NCI-H510A treated with DMSO at 0.1 percent for 48 hours (cell line): Measurements from ENCODE around the gene MINPP1.
"Not testable (repeated sequence)": the region's sequence is repeated elsewhere in the genome, so short reads cannot be mapped to it uniquely, and the experiment has no call there.

Experiments used
- DNase-seq: peaks from one replicate; lab custom pipeline; 2025; lab: John Stamatoyannopoulos, UW

The MINPP1 gene

DNA sequence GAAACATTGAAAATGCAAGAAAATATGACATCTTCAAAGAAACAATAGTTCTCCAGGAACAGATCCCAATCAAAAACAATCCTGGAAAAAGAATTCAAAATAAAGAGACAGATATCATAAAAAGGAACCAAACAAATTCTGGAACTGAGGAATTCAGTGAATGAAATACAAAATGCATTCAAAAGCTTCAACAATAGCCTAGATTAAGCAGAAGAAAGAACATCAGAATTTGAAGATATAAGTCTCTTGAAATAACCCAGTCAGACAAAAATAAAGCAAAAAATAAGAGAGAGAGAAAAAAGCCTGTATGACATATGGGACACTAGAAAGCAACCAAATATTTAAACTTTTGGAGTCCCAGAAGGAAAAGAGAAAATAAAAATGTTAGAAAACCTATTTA lies 60.3 kb downstream of the MINPP1 start:
- no peak for DNase-seq

DNA sequence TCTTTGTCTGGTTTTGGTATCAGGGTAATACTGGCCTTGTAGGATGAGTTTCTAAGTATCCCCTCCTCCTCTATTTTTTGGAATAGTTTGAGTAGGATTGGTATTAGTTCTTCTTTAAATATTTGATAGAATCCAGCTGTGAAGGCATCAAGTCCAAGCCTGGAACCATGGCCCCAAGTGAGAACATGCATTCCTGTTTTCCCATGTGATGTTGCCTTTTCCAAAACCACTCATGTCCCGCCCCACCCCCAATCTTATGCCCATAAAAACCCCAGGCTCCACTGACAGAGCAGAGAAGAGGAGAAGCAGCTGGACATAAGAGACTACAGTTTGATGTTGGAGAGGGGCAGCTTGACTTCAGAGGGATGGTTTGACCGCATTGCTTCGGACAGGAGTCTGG lies 71.2 kb downstream of the MINPP1 start:
- DNase-seq: no peak

DNA sequence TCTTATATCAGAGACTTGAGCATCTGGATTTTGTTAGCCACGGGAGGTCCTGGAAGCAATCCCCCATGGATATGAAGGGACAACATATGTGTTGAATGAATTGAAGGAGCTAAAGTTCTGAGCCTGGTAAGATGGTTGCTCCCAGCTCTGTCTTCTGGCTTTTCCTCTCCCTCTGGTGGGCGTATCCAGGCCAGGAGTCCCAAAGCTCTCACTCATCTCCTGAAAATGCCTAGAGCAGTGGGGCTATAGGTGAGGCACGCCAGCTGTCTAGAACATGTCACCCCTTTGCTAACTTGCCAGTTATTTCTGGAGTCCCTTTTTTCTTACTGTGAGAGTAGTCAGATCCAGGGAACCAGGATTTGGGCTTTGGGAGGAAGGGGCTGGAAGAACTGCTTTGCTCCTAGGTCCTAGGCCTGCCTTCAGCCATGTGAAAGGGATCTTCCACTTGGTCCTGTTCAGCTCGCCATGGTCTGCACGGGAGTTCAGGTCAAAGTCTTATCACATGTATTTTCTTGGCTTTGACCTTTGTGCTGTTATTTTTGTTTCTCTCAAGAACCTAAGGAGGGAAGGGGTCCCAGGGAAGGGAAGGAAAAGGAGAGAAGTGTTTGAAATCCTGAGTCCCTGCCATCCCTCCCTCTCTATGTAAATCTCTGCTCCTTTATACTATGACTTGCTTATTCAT lies 73.6 kb downstream of the MINPP1 start:
- no peak for DNase-seq

DNA sequence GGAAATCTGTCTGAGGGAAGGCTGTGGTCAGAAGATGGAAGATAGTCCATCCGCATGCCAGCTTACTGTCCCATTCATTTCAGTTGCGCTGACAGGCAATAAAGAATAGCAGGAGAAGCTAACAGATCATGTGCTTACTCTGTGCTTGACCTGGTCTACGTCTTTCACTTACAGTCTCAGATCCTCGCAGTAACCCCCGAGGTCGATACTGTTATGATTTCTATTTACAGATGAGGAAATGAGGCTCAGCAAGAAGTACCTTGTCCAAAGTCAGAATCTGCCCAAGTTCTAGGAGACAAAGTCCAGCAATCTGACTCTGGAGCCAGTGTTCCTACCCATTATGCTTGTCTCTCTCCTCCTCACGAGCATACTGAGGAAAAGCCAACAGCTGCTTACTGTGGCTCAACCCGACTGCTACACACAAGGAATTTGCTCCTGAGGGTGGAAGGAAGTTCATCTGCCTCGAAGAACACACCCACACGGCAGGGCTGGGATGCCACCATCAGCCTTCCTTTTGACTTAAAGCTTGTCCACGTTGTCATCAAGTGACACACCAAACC lies 74.2 kb downstream of the MINPP1 start:
- no peak for DNase-seq

DNA sequence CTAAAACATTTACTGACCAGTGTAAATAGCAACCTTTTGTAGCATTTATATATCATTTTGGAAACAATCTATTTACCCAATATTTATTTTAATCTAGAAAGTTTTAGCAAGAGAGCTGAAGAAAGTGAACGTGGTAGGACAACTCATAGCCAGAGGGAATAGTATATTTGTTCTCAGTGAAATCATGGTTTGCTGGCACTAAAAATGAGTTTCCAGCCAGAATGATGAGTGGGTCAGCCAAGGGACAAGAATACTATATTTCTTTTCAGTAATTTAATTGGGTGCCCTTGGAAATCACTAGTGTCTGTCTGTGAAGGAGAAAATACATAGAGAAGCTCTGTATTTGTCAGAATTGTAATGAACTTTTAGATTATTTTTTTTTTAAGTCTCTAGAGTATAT lies 74.9 kb downstream of the MINPP1 start:
- DNase-seq: no peak

DNA sequence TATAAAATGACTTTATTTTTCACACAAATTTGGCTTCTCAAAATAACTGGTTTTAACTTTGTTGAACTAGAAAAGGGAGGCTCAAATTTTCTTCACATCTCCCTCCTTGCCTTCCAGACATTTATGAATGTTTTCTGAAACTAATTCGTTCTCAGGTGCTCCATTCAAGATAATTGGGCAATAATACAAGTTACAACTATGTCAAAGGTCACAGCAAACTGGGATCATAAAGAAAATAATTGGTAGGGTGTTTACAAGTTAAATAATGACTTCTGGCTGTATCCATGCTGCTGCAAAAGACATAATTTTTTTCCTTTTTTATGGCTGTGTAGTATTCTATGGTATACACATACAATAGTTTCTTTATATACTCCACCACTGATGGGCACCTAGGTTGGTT lies 75.3 kb downstream of the MINPP1 start:
- no peak for DNase-seq

DNA sequence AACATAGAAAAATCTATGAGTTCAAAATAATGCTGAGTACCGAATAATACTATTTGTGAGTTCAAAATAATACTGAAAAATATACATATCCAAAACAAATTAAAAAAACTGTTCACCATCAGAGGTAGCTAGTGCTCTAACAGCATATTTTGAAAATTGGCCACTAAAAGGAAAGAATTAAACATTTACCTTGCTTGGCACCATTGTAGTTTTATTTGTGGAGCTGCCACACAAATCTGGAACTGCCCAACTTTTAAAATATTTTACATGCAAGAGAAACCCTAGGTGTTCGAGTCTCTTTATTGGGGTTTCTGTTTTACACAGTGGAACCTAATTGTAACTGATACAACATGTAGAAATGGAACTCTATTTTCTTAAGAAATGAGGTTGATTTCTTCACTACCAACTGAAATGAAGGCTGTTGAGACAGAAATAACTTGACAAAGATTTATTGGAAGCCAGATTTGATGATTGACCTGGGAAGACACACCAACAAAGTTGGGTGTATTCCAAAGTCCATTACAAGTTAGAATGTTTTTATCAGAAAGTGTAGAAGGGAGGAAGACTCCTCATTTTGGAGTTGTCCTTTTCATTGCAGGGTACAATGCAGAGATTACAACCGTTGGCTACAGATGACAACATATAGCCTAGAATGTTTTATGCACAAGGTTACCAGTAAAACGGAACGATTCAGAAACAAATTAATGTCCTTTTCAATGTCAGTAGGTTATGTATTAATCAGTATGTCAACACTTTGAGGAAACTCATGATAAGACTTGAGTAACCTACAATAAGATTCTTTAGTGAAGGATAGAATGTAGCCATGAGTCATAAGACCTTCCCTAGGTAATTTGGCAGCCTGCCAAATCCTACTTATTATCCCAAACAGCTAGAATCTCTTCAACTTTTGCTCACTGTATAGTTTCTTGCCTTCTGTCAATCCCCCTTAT lies 81.1 kb downstream of the MINPP1 start:
- DNase-seq: peak; percentile 14

DNA sequence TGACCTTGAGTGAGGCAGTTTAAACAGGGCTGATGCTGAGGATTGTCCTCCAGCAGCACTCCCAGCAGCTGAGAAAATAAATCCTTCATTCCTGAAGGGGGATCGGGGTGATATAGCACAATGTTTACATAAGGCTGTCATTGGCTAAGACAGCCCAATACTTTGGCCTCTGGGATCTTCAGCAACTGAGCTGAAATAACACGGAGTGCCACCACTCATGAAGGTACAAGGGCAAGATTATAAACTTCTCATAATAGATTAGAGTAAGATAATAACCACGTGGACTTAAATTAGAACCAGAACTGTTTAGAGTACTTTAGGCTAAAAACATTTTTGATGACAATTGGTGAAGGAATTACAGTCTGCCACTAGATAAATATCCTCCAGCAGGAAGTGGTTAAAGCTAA lies 85.0 kb downstream of the MINPP1 start:
- DNase-seq: no peak

DNA sequence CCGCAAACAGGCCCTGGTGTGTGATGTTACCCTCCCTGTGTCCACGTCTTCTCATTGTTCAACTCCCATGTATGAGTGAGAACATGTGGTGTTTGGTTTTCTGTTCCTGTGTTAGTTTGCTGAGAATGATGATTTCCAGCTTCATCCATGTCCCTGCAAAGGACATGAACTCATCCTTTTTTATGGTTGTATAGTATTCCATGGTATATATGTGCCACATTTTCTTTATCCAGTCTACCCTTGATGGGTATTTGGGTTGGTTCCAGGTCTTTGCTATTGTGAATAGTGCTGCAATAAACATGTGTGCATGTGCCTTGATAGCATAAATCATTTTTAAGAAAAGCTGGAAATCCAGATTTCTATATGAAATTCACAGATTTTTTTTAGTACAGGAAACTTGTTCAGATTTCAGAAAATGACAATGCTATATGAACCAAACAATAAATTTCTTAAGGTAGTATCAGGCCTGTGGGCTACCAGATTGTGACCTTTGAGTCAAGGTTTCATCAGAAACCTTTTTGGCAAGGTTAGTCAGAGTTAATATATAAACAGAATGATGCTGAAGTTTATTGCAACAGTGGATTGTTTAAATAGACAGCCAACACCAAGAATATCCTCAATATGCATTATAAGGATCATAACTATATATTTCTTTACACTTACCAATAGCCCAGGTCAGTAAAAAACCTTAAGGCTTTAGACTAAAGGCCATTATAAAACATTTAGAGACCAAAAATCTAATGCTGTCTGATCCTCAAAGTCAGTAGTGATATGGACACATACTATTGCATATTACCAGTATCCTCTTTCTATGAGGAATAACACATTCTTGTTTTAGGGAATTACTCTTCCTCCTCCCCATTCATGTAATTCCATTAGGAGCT lies 86.3 kb downstream of the MINPP1 start:
- no peak for DNase-seq

DNA sequence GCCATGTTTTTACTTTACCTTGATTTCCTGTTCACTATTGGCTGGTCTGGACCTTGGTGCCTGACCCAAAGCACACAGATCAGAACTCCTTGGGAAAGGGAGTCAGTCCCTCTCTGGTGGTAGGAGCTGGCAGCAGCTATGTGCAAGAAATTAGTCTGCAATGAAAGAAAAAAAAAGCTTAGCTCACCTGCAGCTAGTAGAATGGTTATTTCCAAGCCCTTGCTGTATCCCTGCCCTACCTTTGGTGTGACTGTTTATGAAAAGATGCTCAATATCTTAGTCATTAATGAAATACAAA lies 86.8 kb downstream of the MINPP1 start:
- DNase-seq: no peak

DNA sequence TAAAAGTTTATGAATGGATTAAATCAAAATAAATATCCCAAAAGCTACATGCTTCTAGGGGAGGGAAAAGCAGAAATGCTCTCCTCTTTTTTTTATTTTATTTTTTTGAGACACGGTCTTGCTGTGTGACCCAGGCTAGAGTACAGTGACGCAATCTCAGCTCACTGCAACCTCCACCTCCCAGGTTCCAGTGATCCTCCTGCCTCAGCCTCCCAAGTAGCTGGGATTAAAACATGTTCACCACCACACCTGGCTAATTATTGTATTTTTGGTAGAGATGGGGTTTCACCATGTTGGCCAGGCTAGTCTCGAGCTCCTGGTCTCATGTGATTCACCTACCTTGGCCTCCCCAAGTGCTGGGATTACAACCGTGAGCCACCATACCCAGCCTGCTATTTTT lies 88.2 kb downstream of the MINPP1 start:
- DNase-seq: not testable (repeated sequence)

DNA sequence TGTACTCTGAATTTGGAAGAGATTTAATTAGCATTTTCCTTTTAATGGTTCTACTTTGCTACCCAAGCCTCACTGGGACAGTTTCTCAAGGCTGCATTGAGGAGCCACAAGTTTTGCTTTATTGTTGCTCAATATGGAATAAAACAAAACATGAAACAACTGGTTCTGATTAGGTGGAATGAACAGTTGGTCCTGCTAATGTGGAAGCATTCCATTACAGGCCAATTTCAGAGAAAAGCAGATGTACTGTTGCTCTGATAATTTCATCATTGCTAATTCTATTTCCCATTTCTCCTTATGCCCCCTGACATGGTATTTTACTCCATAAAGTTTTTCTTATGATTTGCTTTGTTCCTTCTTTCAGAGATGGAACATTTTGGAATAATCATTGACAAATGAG lies 89.0 kb downstream of the MINPP1 start:
- no peak for DNase-seq

DNA sequence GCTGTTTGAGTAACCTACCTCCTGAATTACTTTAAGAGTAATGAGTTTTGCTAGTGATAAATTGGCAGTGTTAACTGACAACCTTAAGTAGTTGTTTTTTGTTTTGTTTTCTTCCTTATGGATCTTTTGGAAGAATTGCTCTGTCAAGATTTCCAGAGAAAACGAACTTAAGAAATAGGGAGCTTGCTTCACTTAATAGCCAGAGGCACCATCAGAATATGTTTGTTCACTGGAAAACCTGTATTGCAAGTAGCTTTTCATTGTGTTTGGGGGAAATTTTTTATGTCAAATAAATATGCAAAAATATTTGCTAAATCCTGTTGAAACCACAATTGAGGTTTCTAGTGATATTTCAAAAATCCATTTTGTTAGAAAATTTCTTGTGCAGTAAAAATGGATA lies 89.5 kb downstream of the MINPP1 start:
- no peak for DNase-seq

DNA sequence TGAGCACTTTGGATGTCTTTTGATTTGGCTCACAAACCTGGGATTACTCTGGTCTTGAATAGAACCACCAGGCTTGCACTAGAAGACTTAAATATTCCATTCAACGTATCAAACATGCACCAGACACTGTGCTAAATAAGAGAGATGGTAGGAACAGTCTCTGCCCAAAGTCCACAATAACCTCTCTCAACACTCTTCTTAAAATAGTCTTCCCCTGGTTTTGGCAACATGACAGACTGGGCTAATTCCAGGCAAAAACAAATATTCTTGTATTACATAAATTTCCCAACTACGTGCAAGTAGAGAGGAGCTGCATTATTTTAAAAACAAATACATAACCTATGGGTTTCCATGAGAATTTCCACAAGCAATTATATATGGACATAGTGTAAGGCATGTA lies 90.2 kb downstream of the MINPP1 start:
- DNase-seq: no peak

DNA sequence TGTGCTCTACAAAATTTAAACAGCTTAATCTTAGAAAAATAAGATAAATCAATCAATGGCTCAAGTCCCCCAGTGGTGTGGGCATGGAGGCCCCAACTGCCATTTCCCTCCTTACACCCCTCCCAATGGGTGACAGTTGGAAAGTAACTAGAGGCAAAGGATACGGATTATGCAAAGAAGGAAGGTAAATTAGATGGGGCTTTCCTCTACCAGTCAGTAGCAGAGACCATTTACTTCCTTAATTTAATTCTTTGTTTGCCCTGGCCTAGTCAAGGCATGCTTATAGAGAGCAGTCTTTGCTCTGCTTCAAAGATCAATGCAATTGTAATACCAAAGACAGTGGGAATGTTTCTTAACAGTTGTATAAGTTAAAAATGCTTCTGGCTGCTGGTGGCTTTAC lies 91.7 kb downstream of the MINPP1 start:
- DNase-seq: no peak

DNA sequence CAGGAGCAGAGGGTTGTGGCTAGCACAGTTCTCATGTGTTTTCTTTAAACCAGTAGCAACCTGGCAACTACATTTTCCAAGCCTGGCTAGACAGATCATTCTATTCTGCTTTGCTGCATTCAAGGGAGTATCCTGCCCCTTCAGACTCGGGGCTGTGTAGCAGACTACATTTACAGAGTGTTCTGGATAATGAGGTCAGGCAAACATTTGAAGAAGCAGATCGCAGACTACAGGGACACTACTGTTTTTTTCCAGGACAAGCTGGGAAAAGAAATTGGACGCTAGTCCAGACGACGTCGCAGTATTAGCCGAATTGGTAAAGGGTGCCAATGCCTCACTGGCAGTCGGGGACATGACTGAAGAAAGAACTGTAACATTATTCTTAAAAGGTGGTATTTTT lies 94.0 kb downstream of the MINPP1 start:
- DNase-seq: no peak

DNA sequence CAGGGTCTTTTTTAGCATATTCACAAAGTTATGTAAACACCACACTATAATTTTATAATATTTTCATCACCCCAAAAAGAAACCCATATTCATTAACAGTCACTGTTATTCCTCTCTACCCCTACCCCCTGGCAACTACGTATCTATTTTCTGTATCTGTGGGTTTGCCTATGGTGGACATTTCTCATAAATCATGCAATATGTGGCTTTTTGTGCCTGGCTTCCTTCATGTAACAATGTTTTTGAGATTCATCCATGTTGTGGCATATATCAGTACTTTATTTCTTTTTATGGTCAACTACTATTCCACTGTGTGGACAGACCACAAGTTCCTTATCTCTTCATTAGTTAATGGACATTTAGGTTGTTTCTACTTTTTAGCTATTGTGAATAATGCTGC lies 95.9 kb downstream of the MINPP1 start:
- no peak for DNase-seq
